Measurements from ENCODE around the gene COQ9.
"Not testable (repeated sequence)": the region's sequence is repeated elsewhere in the genome, so short reads cannot be mapped to it uniquely, and the experiment has no call there.

COQ9 gene

DNA sequence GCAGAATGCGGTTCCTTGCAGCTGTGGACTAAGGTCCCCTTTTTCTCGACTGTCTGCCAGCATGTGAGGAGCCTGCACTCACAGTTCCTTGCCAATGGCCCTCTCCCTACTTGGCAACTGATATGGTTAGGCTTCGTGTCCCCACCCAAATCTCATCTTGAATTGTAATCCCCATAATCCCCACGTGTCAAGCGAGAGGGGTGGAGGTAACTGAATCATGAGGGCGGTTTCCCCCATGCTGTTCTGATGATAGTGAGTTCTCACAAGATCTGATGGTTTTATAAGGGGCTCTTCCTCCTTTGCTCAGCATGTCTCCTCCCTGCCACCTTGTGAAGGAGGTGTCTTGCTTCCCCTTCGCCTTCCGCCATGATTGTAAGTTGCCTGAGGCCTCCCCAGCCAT is 20.0 kb upstream of the COQ9 start:
- no peak for DNase-seq

DNA sequence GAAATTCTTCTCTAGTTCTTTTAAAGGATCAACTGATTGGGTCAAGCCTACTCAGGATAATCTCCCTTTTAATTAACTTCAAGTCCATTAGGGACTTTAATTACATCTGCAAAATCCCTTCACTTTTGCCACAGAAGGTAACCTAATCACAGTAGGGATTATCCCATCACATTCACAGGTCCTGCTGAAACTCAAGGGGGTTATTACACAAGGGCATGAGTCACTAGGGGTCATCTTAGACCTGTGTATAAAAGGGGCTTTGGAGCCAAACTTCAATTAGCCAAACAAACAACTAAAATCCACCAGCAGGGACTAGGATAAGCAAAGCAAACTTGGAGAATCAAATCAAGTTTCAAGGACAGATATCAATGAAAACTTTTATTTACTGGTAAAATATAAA is 19.5 kb upstream of the COQ9 start:
- no peak for DNase-seq

- no peak for DNase-seq
Observed at GRCh38 chr16:57430955-57431354, 16.3 kb upstream of the COQ9 start.

DNA sequence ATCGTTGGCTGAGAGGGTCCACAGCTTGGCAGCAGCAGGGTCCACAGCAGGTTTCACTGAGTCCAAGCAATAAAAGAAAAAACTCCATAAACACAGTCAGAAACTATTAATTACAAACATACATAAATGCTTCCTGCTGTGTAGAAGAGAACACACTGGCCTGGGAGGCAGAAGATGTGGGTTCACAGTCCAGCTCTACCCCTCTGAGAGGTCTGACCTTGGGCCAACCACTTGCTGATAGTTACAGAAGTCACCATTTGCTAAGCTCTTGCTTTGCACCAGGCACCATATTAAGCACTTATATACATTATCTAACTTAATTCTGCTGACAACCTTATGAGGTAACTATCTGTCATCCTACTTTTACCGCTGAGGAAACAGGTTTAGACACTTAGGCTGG is 14.8 kb upstream of the COQ9 start:
- DNase-seq, result no peak

GRCh38 chr16:57432989-57433388 is 14.3 kb upstream of the COQ9 start:
- no peak for DNase-seq

DNA sequence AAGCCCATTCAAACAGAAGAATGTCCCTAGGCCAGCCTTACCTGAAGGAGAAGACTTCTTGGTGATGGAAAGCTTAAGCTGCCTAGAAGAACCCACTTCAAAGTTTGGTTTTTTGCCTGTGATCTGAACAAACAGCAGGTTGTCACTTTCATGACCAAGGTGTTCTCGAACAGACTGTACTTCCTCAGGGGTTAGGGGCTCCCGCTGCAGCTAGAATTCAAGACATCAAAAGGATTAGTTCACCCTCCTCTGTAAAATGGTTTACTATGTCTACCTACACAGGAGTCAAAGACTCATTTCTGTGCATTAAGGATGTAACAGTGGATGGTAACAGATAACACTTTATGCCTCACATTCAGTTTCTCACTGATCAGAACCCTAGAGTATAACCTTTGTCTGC is 13.3 kb upstream of the COQ9 start:
- no peak for DNase-seq

DNA sequence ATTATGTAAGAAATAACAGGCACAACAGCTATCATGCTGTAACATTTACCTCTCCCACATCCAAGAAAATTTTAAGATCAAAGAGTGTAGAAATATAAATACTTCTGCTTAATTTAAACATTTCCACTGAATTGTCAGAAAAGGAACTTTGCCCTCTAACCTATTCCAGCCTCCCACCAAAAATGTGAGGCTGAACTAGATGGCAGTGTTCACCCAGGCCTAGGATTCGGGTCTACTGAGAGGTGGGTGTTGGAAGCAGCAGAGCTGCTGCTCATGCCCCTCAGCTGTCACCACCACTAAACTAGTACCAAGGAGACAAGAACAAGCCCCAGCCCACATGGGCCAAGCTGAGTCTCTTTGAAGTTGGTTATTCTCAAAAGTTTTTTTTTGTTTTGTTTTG is 11.4 kb upstream of the COQ9 start:
- no peak for DNase-seq

DNA sequence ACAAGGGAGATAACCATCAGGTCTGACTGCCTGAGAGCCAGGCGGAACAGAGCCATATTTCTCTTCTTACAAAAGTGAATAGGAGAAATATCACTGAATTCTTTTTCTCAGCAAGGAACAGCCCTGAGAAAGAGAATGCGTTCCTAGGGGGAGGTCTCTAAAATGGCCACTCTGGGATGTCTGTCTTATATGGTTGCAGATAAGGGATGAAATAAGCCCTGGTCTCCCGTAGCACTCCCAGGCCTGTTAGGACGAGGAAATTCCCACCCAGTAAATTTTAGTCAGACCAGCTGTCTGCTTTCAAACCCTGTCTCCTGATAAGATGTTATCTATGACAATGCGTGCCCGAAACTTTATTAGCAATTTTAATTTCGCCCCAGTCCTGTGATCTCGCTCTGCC is 7.3 kb upstream of the COQ9 start:
- DNase-seq, result not testable (repeated sequence)

DNA sequence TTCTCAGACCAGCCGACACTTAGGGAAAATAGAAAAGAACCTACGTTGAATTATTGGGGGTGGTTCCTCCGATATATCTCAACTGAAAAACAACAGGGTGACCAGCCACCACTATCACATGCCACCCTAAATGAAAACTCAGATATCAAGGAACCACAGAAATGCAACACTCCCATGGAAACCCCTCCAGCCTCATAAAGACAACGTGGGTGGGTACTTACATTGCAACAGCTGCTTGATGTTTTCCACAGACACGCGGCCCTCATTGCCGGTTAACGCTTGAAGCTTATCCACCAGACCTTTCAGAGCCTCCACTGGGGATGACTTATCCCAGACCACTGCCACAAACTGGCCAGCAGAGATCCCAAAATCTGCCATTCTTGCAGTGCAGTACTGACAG is 6.7 kb upstream of the COQ9 start:
- DNase-seq, result not testable (repeated sequence)

- DNase-seq, result no peak
Observed at GRCh38 chr16:57444711-57445110, 2.6 kb upstream of the COQ9 start.

DNA sequence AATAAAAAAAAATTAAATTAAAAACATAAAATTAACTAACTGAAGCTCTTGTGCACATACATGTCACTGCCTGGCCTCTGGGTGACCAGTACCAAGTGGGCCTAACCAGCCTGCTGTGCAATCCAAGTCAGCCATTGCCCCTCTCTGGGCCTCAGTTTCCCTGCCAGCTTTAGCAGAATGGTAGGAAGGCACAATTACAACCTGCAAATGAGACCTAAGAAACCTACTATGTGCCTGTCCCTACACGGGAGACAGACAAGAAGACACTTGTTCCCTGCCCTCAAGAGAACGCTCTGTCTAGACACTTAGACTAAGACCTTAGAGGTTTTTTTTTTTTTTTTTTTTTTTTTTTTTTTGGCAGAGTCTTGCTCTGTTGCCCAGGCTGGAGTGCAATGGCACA is 1.8 kb upstream of the COQ9 start:
- no peak for DNase-seq

DNA sequence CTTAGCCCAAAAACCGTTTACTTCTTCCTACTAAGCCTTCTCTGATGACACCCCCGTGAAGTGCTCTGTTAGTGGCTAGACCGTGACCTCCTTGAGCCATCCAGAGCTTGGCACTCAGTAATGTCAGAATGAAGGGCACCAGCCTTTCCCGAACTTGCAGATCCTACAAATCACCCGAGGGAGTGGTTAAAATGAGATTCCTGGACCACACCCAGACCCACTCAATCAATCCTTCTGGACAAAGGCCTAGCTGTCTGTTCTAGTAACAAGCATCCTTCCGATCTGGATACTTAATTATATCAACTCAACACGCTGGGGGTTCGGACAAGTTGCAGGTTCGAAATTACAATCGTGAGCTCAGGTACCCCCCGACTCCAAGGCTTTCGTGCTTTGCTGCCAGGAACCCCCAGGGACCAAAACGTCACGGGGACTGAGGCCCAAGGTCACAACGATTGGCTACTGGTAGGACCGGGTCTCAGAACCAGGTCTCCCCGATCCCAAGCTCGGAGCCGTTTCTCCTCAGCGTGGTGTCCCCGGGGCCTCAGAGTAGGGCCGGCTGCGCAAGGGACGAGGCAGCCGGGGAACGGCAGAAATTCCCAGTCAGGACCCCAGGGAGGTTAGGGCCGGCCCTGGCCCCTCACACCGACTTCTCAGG is 621 bp upstream of the COQ9 start:
- DNase-seq, result peak in 1 of 2 donors; percentile 45

DNA sequence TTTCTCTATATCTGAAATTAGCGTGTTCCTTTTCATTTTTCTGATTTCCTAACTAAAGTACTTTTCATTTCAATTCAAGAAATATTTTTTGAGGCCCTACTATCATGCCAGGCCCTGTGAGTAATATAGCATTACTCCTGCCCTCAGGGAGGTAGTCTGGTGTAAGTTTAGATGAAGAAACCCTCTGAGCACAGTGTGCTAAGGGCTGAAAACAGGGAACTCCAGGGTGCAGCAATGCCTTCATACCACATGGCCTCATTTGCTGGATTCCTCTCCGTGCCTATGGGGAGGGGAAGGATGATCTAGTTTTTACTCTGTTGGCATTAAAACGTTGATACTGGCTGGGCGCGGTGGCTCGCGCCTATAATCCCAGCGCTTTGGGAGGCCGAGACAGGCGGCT is 4.7 kb downstream of the COQ9 start:
- DNase-seq, result no peak

GRCh38 chr16:57462209-57462977 is 15.1 kb downstream of the COQ9 start, which contains the start of gene POLR2C:
POLR2C (plus strand) TSS chr16:57462679; CDS start chr16:57462725, 46 bp downstream.
- DNase-seq, result peak; percentile 90 to 93

- no peak for DNase-seq
Observed at GRCh38 chr16:57462978-57463362, 15.7 kb downstream of the COQ9 start.

DNA sequence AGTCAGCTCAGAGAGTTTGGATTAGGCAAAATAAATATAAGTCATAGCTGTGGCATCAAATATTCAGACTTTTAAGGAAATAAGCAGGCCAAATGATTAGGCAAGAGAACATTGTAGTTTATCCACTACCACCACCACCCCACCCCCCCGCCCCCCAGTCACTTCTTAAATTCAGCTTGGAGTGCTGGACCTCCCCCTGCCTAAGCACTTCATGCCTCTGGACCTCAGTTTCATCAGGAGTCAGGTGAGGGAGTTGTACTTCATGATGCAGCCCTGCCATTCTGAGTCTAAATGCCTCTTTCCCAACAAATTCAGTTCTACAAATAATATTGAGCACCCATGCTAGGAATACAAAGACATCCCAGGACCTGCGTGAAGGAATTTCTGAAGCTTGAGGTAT is 17.2 kb downstream of the COQ9 start:
- DNase-seq, result no peak

DNA sequence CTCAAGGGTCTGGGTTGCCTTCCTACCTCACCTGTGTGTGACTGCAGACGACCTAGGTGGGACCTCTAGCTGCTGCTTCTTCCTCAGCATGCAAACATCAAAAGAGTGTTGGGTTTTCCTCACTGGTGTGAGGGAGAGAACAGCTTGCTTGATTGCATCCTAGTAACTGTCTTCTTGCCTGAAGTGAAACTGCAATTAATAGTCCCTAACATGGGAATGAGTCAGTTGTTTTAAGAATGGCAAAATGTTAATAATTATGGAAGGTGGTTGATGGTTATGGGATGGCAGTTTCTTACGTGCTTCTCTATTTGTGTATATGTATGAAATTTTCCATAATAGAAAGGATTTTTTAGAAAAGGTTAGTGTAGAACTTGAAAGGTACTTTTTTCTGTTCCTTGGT is 21.1 kb downstream of the COQ9 start:
- DNase-seq, result no peak

GRCh38 chr16:57469046-57469445 is 21.8 kb downstream of the COQ9 start:
- DNase-seq, result no peak

- no peak for DNase-seq
Observed at GRCh38 chr16:57469917-57470470, 22.7 kb downstream of the COQ9 start.

- no peak for DNase-seq
Observed at GRCh38 chr16:57470711-57471110, 23.4 kb downstream of the COQ9 start.

DNA sequence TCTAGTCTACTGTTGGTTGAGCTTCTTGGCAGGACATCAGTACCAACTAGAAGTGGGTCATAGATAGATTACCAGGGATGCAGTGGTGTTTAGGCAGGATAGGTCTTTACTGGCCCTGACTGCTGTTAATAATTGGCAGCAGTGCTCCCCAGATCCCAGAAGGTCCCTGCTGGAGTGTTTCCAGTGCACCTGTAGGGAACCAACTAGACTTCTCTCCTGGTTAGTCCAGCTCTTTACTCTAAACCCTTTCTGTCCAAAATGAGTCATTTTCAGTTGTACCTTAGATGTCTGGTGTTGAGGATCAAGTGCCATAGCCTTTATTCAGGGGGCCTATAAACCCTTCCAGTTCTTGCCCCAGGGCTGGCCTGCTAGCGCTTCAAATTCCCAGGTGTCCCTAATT is 23.9 kb downstream of the COQ9 start:
- no peak for DNase-seq

DNA sequence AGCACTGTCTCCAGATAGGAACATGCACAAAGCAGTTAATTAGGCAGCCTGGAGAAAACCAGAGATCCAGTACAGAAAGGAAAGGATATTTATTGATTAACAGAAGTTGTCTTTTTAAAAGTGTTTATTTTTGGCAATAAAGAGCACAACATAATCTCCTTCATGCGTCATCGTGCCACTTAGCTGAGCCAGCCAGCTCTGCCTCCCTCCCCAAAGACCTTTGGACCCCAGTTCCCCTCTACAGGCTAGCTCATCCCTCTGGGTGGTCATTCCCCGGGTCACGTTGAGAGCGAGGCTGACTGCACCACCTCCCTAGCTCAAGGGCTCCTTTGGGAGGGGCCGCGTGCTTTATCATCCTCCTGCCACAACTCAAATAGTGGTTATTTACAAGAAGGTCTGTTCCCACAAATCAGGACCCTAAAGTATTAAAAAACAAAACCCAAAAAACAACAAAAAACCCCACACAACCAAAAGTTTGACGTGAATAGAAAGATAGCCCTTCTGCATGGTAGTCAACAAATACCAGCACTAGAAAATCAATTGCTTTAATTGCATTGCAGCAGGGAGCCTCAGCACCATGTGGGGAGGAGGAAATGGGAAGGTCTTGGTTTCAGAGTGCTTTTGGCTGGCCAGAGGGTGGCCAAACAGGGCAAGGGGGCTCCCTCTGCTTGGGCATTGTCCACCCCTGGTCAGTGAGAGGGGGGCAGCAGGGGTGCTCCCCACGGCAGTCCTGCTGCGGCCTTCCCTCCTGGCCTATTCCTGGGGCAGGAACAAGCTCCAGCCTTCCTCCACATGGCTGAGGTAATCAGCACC is 24.8 kb downstream of the COQ9 start:
- DNase-seq, result no peak

- DNase-seq, result no peak
Observed at GRCh38 chr16:57472665-57473060, 25.4 kb downstream of the COQ9 start.

Measured in CD4-positive, alpha-beta T cell treated with Interleukin-4 for 1 hour (primary cell).